Activated CD8-positive, alpha-beta memory T cell treated with anti-CD3 and anti-CD28 coated beads, Interleukin-2, amount 50 U/mL, for 48 hours (primary cell): Measurements from ENCODE around the gene ANKRD40CL.
"Not testable (repeated sequence)": the region's sequence is repeated elsewhere in the genome, so short reads cannot be mapped to it uniquely, and the experiment has no call there.

Experiments
- DNase-seq: peaks from one replicate; pipeline ENCODE4 v3.0.0-alpha.2; 2020

The ANKRD40CL gene, protein sequence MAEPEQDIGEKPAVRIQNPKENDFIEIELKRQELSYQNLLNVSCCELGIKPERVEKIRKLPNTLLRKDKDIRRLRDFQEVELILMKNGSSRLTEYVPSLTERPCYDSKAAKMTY

DNA sequence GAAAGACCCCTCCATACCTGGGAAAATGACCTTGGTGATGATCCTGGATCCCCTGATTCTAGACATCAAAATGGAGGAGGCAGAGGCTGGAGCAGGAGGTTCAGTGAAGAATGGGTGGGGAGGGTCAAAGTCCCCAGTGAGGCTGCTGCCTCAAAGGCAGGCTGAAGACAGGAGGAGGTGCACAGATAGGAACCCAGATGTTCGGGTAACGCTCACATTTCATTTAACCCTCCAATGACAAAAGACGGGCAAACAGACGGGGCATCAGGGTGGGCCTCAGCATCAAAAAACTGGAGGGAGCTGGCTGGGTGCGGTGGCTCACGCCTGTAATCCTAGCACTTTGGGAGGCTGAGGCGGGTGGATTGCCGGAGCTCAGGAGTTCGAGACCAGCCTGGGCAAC lies at the start of gene ANKRD40CL:
Gene ANKRD40CL (minus strand): TSS at position 73 of the 400 bp plus-strand sequence. CDS start 605 bp downstream, outside the sequence.
- DNase-seq: peak; percentile 30

DNA sequence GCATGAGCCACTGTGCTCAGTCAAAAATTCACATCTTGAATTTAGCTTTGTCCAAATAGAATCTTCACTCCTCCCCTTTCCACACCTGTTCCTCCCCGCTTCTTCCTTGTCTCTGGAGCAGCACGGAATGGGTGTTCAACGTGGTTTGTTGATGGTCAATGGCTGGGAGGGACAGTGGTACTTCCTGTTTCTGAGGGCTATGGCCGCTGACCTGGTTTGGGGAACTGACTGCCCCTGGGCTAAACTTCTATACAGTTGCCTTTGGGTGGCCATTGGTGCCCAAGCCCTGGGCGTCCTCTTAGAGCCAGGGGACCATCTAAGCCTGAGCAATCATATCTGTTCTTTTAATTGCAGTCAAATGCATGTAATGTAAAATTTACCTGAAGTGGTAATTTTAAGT lies 49.0 kb upstream of the ANKRD40CL start:
- no peak for DNase-seq

DNA sequence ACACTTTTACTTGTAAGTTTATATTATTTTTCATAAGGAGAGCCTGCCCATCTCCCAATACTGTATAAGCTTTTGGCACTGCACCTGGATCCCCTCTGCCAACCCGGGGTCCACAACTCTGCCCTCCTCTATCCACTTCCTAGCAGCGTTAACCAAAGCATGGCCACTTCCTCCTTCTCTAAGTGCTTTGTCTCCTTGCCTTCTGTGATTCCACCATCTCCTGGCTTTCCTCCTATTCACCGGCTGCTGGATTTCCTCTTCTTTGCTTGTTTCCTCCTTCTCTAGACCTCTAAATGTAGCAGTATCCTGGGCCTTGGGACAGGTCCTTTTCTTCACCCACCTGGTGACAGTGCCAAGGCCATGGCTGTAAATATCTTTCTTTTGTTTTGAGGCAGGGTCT lies 48.1 kb upstream of the ANKRD40CL start:
- DNase-seq: no peak

GRCh38 chr17:50813583-50813982 lies 46.3 kb upstream of the ANKRD40CL start:
- no peak for DNase-seq

- DNase-seq: no peak
Observed at GRCh38 chr17:50808888-50809287, 41.6 kb upstream of the ANKRD40CL start.

DNA sequence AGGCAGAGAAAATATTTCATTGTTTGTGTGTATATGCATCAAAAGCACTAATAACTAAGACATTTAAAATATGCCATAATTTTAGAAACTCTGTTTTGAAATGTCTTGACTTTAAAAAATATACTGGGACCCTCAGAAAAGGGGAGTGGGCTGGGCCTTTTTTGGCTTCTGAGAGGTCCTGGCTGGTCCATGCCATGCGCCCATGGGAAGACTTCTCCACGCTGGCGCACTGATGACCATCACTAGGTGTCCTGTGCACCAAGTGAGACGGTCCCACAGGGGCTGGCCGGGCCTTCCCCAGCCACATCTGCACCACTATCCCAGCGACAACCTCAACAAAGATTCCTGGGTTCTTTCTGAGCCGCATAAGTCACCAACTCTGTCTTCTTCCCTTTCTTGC lies 41.1 kb upstream of the ANKRD40CL start:
- DNase-seq: no peak

- no peak for DNase-seq
Observed at GRCh38 chr17:50807675-50808074, 40.4 kb upstream of the ANKRD40CL start.

GRCh38 chr17:50807009-50807408 lies 39.7 kb upstream of the ANKRD40CL start:
- no peak for DNase-seq

DNA sequence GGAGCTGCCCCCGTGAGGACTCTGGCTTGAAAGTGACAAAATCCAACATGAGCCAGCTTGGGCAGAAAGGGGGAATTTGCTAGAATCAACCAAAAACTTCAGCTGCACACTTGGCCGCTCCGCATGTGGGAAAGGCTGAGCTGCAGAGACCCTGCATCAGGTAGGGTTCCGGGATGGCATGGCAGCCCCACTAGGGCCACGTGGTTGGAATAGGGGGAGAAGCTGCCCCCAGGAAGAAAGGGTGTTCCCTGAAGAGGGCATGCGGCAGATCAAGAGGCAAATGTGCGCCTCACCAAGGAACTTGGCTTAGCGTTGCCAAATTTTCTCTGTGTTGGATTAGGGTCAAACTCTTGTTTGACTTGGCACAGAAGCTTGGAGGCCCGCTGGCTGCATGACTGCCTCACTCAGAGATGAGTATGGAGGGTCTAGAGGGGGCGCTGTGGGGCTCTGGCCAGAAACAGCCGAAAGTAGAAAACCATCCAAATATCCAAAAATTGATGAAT lies 38.9 kb upstream of the ANKRD40CL start:
- no peak for DNase-seq

- DNase-seq: no peak
Observed at GRCh38 chr17:50805486-50805885, 38.2 kb upstream of the ANKRD40CL start.

GRCh38 chr17:50804749-50805475 lies 37.6 kb upstream of the ANKRD40CL start:
- not testable (repeated sequence) for DNase-seq

- no peak for DNase-seq
Observed at GRCh38 chr17:50803676-50804075, 36.4 kb upstream of the ANKRD40CL start.

DNA sequence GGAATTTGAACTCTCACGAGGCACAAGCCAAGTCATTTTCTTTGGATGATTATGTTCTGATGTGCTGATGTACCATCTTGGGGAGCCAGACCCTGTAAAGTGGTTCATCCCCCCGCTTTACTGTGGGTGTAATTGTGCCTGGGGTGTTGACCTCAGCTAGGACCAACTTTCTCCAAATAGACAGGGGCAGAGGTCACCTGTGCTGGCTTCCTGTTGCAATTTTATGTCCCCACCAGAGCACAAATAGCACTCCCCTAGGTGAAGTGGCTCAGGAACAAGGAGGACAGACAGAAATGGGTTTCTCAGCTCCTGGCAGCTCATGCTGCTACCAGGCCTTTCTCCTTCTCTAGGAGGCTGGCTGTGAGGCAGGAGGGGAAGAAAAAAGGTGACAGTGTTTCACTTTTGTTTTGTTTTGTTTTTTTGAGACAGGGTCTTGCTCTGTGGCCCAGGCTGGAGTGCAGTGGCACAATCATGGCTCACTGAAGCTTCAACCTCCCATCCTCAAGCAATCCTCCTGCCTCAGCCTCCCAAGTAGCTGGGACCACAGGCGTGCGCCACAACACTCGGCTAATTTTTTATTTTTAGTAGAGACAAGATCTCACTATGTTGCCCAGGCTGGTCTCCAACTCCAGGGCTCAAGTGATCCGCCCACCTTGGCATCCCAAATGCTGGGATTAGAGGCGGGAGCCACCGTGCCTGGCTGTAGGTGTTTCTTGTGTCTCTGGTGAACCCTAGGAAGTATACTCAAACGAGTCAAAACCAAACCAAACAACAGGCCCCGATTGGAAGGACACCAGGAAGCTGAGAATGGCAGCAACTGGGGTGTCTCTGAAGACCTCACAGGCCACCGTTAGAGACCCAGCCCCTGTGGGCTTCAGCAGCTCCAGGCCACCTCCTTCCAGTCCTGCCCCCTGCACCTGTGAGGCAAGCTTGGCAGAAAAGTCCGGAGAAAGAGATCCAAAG lies 35.6 kb upstream of the ANKRD40CL start:
- no peak for DNase-seq

GRCh38 chr17:50800196-50800700 lies 32.9 kb upstream of the ANKRD40CL start:
- no peak for DNase-seq

DNA sequence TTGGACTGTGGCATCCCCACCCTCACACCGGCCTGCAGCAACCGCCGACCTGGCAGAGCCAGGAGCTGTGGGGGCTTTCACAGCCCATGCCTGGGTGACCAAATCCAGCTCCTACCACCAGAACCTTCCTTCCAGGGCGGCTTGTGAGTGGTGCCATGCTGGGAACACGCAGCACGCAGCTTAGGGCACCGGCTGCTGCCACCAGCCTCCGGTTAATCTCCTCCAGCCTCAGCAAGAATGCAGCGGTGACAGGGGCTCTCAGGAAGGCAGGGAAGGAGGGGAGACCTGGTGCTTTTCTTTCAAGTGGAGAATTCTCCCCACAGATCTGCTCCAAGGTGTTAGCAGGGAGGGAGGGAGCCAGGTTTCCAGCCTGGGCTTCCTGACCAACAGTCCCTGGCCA lies 32.3 kb upstream of the ANKRD40CL start:
- DNase-seq: no peak

- DNase-seq: no peak
Observed at GRCh38 chr17:50798424-50799288, 31.3 kb upstream of the ANKRD40CL start.

DNA sequence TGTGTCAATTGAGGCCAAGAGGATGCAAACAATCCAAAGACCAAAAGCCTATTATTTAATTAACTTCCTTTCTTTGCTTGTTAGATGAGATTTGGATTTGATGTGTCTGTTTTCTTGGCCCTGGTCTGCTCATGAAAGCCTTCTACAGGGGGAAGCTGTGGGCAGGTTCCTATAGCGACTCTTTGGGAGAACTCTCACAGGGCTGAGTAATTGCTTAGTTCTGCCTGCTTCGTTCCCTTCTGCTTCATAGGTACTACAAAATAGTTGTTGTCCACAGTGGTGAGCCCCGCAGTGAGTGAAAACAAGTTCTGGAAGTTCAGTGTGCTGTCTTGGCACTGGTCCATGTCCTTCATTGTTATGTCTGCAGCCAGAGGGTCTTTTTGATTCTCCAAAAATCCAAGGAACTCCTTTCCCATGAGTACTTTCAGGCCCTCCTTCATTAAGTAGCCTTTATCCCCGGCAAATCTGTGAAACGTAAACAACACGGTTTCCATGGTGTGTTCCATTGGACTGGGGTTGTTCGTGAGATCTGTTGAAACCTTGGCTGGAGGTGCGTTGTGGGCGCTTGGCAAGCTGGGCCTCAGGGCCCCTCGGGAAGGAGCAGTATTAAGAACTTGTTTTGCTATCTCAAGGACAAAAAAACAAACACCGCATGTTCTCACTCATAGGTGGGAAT lies 30.0 kb upstream of the ANKRD40CL start:
- no peak for DNase-seq

- DNase-seq: no peak
Observed at GRCh38 chr17:50794361-50794760, 27.0 kb upstream of the ANKRD40CL start.

DNA sequence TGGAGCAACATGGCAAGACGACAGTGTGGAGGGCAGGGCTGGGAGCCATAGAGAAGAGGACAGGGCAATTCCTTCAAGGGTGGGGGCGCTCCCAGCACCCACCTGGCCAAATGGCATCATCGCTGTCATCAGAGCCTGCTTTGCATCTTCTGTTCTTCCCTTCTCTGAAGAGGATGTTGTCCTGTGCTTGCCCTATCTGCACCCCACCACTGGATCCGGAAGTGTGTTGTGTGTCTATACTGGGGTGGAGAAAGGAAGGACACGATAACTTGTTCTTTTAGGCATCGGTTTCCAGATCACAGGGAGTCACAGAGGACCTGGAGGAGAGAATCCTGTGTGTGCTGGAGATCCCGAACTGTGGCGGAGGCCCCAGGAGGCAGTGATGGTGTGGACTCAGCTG lies 25.7 kb upstream of the ANKRD40CL start:
- DNase-seq: no peak

- no peak for DNase-seq
Observed at GRCh38 chr17:50792132-50792531, 24.8 kb upstream of the ANKRD40CL start.

DNA sequence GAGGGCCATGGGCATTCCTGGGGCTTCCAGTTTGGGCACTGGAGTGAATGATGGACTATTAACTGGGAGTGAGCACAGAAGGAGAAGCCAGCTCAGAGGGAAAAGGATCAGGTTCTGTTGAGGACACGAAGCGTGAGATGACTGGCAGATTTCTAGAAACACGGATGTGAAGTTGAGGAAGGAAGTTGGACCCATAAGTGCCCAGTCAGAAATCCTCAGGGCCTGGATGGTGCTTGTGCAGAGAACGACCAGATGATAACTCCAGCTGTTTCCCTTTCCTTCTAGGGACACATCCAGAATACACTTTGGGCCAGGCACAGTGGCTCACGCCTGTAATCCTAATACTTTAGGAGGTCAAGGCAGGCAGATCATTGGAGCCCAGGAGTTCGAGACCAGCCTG lies 23.3 kb upstream of the ANKRD40CL start:
- DNase-seq: no peak

DNA sequence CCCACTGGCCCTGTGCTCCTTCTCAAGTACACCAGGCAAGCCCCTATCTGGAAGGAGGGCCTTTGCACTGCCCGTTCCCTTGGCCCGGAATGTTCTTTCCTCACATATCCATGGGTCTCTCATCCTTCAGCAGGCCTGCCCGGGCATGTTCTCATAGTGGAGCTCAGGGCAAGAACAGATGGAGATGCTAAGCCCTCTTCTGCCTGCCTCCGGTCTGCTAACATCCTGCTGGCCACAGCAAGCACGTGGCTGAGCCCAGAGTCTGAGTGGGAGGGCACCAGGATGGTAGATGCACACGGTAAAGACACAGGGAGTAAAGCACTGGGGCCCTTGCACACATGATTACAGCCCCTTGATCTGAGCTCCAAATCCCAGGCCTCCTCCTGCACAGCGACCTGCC lies 19.8 kb upstream of the ANKRD40CL start:
- no peak for DNase-seq
